ENCODE results near the gene ADGRG3. TPM values are rescaled to one million over a fixed set of nuclear protein-coding genes. Genes with fewer than 3 reads are reported as not detected.
A peak's percentile ranks its signal among the peaks of the same experiment; 100 is the strongest.

Gene ADGRG3
- total RNA-seq, 1 donor from 2014 or later: not detected

DNA sequence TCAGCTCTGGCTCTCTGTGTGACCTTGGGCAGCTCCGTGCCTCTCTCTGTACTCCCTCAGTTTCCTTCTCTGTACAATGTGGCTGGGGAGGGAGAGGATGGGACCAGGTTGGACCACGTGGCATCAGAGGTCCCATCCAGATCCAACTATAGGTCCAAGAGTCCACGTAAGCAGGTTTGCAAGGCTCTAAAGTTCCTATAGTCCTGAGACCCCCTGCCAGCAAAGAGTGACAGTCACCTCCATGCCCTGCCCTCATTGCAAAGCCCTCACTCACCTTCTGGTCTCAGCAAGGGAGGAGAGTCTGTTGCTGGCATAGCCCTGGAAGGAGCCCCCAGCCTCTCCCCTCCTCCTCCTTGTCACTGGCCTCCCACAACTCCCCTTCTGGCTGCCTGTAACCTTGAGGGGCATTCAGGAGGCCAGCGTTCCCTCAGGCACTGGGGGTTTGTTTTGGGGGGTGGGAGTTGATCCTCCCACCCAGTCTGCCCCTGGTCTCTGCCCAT, 20.4 kb downstream of the ADGRG3 start:
- Histone ChIP-seq H3K4me3 (ENCODE audit: low read depth, low read length) (no peak overlapping the region), H3K36me3 (ENCODE audit: control insufficient read depth, insufficient read depth, low read length) (no peaks in the 10 kb centered on the region), H3K27me3 (ENCODE audit: control insufficient read depth, insufficient read depth, low read length) (peaks cover 11% of the 10 kb centered on the region)
- TF ChIP-seq, protein P1, sequence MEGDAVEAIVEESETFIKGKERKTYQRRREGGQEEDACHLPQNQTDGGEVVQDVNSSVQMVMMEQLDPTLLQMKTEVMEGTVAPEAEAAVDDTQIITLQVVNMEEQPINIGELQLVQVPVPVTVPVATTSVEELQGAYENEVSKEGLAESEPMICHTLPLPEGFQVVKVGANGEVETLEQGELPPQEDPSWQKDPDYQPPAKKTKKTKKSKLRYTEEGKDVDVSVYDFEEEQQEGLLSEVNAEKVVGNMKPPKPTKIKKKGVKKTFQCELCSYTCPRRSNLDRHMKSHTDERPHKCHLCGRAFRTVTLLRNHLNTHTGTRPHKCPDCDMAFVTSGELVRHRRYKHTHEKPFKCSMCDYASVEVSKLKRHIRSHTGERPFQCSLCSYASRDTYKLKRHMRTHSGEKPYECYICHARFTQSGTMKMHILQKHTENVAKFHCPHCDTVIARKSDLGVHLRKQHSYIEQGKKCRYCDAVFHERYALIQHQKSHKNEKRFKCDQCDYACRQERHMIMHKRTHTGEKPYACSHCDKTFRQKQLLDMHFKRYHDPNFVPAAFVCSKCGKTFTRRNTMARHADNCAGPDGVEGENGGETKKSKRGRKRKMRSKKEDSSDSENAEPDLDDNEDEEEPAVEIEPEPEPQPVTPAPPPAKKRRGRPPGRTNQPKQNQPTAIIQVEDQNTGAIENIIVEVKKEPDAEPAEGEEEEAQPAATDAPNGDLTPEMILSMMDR (IDR thresholded peaks at IDR 0.05; ENCODE audit: insufficient read depth, low read length, poor library complexity, severe bottlenecking): no peak
- no peak for DNase-seq (ENCODE audit: low read depth)

DNA sequence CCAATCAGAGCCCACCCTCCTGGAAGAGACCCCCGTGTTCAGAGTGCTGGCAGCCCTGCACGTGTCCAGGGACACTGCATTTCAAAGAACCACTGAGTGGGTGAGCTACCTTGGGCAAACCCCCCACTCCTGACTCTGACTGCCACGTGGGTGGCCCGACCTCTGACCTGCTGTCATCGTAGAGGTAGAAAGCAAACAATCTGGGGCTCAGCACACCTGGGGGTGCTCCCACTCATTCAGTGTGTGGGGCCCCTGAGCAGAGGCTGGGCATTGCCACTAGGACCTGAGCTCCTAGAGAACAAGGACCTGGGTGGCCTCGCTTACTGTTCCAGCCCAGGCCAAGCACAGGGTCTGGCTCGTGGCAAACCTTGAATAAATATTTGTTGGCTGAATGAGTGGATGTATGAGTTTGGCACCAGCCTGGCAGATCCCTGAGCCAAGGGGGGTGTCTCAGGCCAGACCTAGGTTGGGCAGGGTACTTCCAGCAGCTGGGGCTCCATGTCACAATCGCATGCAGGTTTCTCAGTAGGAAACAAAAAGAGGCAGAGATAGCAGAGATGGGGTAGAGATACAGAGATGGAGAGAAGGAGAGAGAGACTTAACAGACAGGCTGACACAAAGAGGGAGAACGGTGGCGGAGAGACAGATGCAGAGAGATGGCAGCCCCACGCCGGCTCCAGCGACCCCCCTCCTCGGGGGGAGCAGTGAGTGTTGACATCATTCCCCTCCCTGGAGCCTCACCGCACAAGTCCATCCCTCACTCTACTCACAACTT, 21.1 kb downstream of the ADGRG3 start:
- DNase-seq (ENCODE audit: low read depth): no peak
- Histone ChIP-seq H3K27me3 (ENCODE audit: control insufficient read depth, insufficient read depth, low read length) (peaks cover 11% of the 10 kb centered on the region), H3K36me3 (ENCODE audit: control insufficient read depth, insufficient read depth, low read length) (no peaks in the 10 kb centered on the region), H3K4me3 (ENCODE audit: low read depth, low read length) (no peak overlapping the region)
- TF ChIP-seq, protein P1 (IDR thresholded peaks at IDR 0.05; ENCODE audit: insufficient read depth, low read length, poor library complexity, severe bottlenecking): no peak

- H3K27me3 ChIP-seq (ENCODE audit: control insufficient read depth, insufficient read depth, low read length): peaks cover 11% of the 10 kb centered on the region
- no peak overlapping the region for H3K4me3 ChIP-seq (ENCODE audit: low read depth, low read length)
- no peaks in the 10 kb centered on the region for H3K36me3 ChIP-seq (ENCODE audit: control insufficient read depth, insufficient read depth, low read length)
- TF ChIP-seq, protein P1 (IDR thresholded peaks at IDR 0.05; ENCODE audit: insufficient read depth, low read length, poor library complexity, severe bottlenecking): no peak
- peak; percentile 19 for DNase-seq (ENCODE audit: low read depth)
Observed at GRCh38 chr16:57689762-57690558, 21.9 kb downstream of the ADGRG3 start.

GRCh38 chr16:57690782-57691471, 22.8 kb downstream of the ADGRG3 start:
- DNase-seq (ENCODE audit: low read depth): no peak
- Histone ChIP-seq H3K27me3 (ENCODE audit: control insufficient read depth, insufficient read depth, low read length) (peaks cover 11% of the 10 kb centered on the region), H3K36me3 (ENCODE audit: control insufficient read depth, insufficient read depth, low read length) (no peaks in the 10 kb centered on the region), H3K4me3 (ENCODE audit: low read depth, low read length) (no peak overlapping the region)
- TF ChIP-seq, protein P1 (IDR thresholded peaks at IDR 0.05; ENCODE audit: insufficient read depth, low read length, poor library complexity, severe bottlenecking): no peak

GRCh38 chr16:57692636-57693035, 24.5 kb downstream of the ADGRG3 start:
- H3K36me3 ChIP-seq (ENCODE audit: control insufficient read depth, insufficient read depth, low read length): no peaks in the 10 kb centered on the region
- TF ChIP-seq, protein P1 (IDR thresholded peaks at IDR 0.05; ENCODE audit: insufficient read depth, low read length, poor library complexity, severe bottlenecking): no peak
- no peak overlapping the region for H3K4me3 ChIP-seq (ENCODE audit: low read depth, low read length)
- no peak for DNase-seq (ENCODE audit: low read depth)
- H3K27me3 ChIP-seq (ENCODE audit: control insufficient read depth, insufficient read depth, low read length): peaks cover 11% of the 10 kb centered on the region
